ENCODE data around the gene PSIP1.
"Not testable (repeated sequence)": the region's sequence is repeated elsewhere in the genome, so short reads cannot be mapped to it uniquely, and the experiment has no call there.

The PSIP1 gene

DNA sequence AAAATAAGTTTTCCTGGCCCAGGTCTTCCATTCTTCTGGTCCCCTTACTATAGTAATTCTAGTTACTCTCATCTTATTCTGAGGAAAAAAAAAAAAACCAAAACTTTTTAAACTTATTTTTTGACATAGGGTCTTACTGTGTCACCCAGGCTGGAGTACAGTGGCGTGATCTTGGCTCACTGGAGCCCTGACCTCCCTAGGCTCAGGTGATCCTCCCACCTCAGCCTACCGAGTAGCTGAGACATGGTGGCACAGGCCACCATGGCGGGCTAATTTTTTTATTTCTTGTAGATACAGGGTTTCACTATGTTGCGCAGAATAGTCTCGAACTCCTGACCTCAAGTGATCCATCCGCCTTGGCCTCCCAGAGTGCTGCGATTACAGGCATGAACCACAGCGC is 49.7 kb downstream of the PSIP1 start:
- no peak overlapping the region for H3K27ac ChIP-seq (ENCODE audit: low read length)
- H3K36me3 ChIP-seq (ENCODE audit: insufficient read depth, low read length), result peaks cover 74% of the 10 kb centered on the region
- no peaks in the 10 kb centered on the region for H3K9me3 ChIP-seq (ENCODE audit: insufficient read depth, low read length, severe bottlenecking)
- no peak overlapping the region for H3K9ac ChIP-seq (ENCODE audit: low read depth, low read length)
- H2AFZ ChIP-seq (ENCODE audit: low read depth, low read length), result no peak overlapping the region
- H3K4me1 ChIP-seq (ENCODE audit: insufficient read depth, low read length), result no peaks in the 10 kb centered on the region
- ATAC-seq (ENCODE audit: insufficient read depth, low read depth), result no peak
- H4K20me1 ChIP-seq (ENCODE audit: insufficient read depth, low read length), result no peaks in the 10 kb centered on the region
- no peak overlapping the region for H3K4me2 ChIP-seq (ENCODE audit: insufficient read depth, low read length)
- H3K79me2 ChIP-seq (ENCODE audit: insufficient read depth, low read length), result no peaks in the 10 kb centered on the region
- no peak for TF ChIP-seq EZH2 (IDR thresholded peaks at IDR 0.05; ENCODE audit: borderline replicate concordance, low read depth, low read length, severe bottlenecking)
- TF ChIP-seq CTCF (IDR thresholded peaks at IDR 0.05; ENCODE audit: borderline replicate concordance, extremely low read depth, low read length, poor library complexity, severe bottlenecking), result no peak
- DNase-seq, result no peak
- no peaks in the 10 kb centered on the region for H3K27me3 ChIP-seq (ENCODE audit: insufficient read depth, low read length, poor library complexity)
- no peak overlapping the region for H3K4me3 ChIP-seq (ENCODE audit: low read depth in 1 of 2, low read length in 2 of 2)

DNA sequence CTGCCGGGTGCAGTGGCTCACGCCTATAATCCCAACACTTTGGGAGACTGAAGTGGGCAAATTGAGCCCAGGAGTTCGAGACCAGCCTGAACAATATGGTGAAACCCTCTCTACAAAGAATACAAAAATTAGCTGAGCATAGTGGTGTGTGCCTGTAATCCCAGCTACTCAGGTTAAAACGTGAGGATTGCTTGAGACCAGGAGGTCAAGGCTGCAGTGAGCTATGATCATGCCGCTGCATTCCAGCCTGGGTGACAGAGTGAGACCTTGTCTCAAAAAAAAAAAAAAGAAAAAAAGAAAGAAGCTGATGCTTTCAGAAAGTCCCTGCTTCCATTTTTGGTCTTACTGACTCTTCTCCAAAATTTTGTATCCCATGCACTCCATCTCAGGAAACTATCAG is 56.8 kb downstream of the PSIP1 start:
- Histone ChIP-seq H3K4me2 (ENCODE audit: insufficient read depth, low read length) (no peak overlapping the region), H3K4me1 (ENCODE audit: insufficient read depth, low read length) (no peaks in the 10 kb centered on the region), H3K36me3 (ENCODE audit: insufficient read depth, low read length) (peaks cover 68% of the 10 kb centered on the region)

DNA sequence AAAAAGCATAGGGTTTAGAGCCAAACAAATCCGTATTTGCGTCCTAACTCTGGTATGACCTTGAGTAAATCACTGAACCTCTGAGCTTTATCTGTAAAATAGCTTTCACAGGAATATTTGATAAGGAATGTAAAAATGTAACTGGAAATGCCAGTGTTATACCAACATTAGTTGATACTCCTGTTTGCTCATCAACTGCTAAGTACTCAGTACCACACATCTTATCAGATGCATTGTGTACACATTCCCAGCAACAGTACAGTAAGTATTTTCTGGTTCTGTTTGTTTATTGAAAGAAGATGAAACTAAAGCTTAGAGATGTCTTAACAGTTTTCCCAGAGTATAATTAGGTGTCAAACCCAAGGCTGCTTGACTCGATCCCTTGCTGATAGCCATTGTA is 66.6 kb downstream of the PSIP1 start:
- ATAC-seq (ENCODE audit: insufficient read depth, low read depth), result no peak
- H3K9me3 ChIP-seq (ENCODE audit: insufficient read depth, low read length, severe bottlenecking), result peaks cover 7% of the 10 kb centered on the region
- no peak overlapping the region for H3K27ac ChIP-seq (ENCODE audit: low read length)
- no peaks in the 10 kb centered on the region for H3K4me1 ChIP-seq (ENCODE audit: insufficient read depth, low read length)
- peaks cover 85% of the 10 kb centered on the region for H3K36me3 ChIP-seq (ENCODE audit: insufficient read depth, low read length)
- DNase-seq, result no peak
- H3K4me2 ChIP-seq (ENCODE audit: insufficient read depth, low read length), result no peak overlapping the region
- peaks cover 11% of the 10 kb centered on the region; the same call in 1 of the 2 replicates for H3K79me2 ChIP-seq (ENCODE audit: insufficient read depth, low read length)
- no peak overlapping the region for H3K9ac ChIP-seq (ENCODE audit: low read depth, low read length)
- no peak for TF ChIP-seq CTCF (IDR thresholded peaks at IDR 0.05; ENCODE audit: borderline replicate concordance, extremely low read depth, low read length, poor library complexity, severe bottlenecking)
- no peak for TF ChIP-seq EZH2 (IDR thresholded peaks at IDR 0.05; ENCODE audit: borderline replicate concordance, low read depth, low read length, severe bottlenecking)
- no peaks in the 10 kb centered on the region for H4K20me1 ChIP-seq (ENCODE audit: insufficient read depth, low read length)
- H2AFZ ChIP-seq (ENCODE audit: low read depth, low read length), result no peak overlapping the region
- no peak overlapping the region for H3K4me3 ChIP-seq (ENCODE audit: low read depth in 1 of 2, low read length in 2 of 2)
- no peaks in the 10 kb centered on the region for H3K27me3 ChIP-seq (ENCODE audit: insufficient read depth, low read length, poor library complexity)

More for the DNA sequence above, 56.8 kb downstream of the PSIP1 start:
- Histone ChIP-seq H3K79me2 (ENCODE audit: insufficient read depth, low read length) (no peaks in the 10 kb centered on the region), H3K27me3 (ENCODE audit: insufficient read depth, low read length, poor library complexity) (no peaks in the 10 kb centered on the region), H2AFZ (ENCODE audit: low read depth, low read length) (no peak overlapping the region), H3K9ac (ENCODE audit: low read depth, low read length) (no peak overlapping the region), H3K27ac (ENCODE audit: low read length) (no peak overlapping the region), H3K4me3 (ENCODE audit: low read depth in 1 of 2, low read length in 2 of 2) (no peak overlapping the region), H3K9me3 (ENCODE audit: insufficient read depth, low read length, severe bottlenecking) (no peaks in the 10 kb centered on the region), H4K20me1 (ENCODE audit: insufficient read depth, low read length) (no peaks in the 10 kb centered on the region)
- ATAC-seq (ENCODE audit: insufficient read depth, low read depth), result no peak
- no peak for TF ChIP-seq EZH2 (IDR thresholded peaks at IDR 0.05; ENCODE audit: borderline replicate concordance, low read depth, low read length, severe bottlenecking)
- no peak for TF ChIP-seq CTCF (IDR thresholded peaks at IDR 0.05; ENCODE audit: borderline replicate concordance, extremely low read depth, low read length, poor library complexity, severe bottlenecking)
- DNase-seq, result no peak

DNA sequence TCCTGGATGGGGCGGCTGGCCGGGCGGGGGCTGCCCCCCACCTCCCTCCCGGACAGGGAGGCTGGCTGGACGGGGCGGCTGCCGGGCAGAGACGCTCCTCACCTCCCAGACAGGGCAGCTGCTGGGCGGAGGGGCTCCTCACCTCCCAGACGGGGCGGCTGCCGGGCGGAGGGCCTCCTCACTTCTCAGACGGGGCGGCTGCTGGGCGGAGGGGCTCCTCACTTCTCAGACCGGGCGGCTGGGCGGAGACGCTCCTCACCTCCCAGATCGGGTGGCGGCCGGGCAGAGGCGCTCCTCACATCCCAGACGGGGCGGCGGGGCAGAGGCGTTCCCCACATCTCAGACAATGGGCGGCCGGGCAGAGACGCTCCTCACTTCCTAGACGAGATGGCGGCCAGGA is 68.5 kb downstream of the PSIP1 start:
- not testable (repeated sequence) for DNase-seq; H4K20me1 ChIP-seq (ENCODE audit: insufficient read depth, low read length); H3K4me1 ChIP-seq (ENCODE audit: insufficient read depth, low read length); ATAC-seq (ENCODE audit: insufficient read depth, low read depth); H3K27ac ChIP-seq (ENCODE audit: low read length); H2AFZ ChIP-seq (ENCODE audit: low read depth, low read length); H3K27me3 ChIP-seq (ENCODE audit: insufficient read depth, low read length, poor library complexity); H3K4me3 ChIP-seq (ENCODE audit: low read depth in 1 of 2, low read length in 2 of 2); H3K4me2 ChIP-seq (ENCODE audit: insufficient read depth, low read length); H3K9ac ChIP-seq (ENCODE audit: low read depth, low read length); H3K9me3 ChIP-seq (ENCODE audit: insufficient read depth, low read length, severe bottlenecking)
- H3K36me3 ChIP-seq (ENCODE audit: insufficient read depth, low read length), result peaks cover 85% of the 10 kb centered on the region
- peaks cover 28% of the 10 kb centered on the region for H3K79me2 ChIP-seq (ENCODE audit: insufficient read depth, low read length)

GRCh38 chr9:15441841-15442240 is 68.9 kb downstream of the PSIP1 start:
- Histone ChIP-seq H3K36me3 (ENCODE audit: insufficient read depth, low read length) (peaks cover 83% of the 10 kb centered on the region), H3K79me2 (ENCODE audit: insufficient read depth, low read length) (peaks cover 32% of the 10 kb centered on the region)
- H4K20me1 ChIP-seq (ENCODE audit: insufficient read depth, low read length); H2AFZ ChIP-seq (ENCODE audit: low read depth, low read length); H3K4me2 ChIP-seq (ENCODE audit: insufficient read depth, low read length); ATAC-seq (ENCODE audit: insufficient read depth, low read depth); H3K4me3 ChIP-seq (ENCODE audit: low read depth in 1 of 2, low read length in 2 of 2); H3K27ac ChIP-seq (ENCODE audit: low read length); H3K9ac ChIP-seq (ENCODE audit: low read depth, low read length); H3K4me1 ChIP-seq (ENCODE audit: insufficient read depth, low read length); H3K27me3 ChIP-seq (ENCODE audit: insufficient read depth, low read length, poor library complexity); H3K9me3 ChIP-seq (ENCODE audit: insufficient read depth, low read length, severe bottlenecking); DNase-seq: not testable (repeated sequence)
